Adipose tissue (tissue), 3 donors: ENCODE results near the gene LANCL2. TPM values are rescaled to one million over a fixed set of nuclear protein-coding genes. Genes with fewer than 3 reads are reported as not detected.
"Not testable (repeated sequence)": the region's sequence is repeated elsewhere in the genome, so short reads cannot be mapped to it uniquely, and the experiment has no call there.

Experiments
- H3K27ac ChIP-seq: one replicate; pipeline ENCODE4 v1.5.1; 2013; ENCODE audit warnings: low read depth, low read length
- WGBS, 3 donors: extraction: QIAGEN DNeasy Blood & Tissue Kit; methylation state at CpG; one replicate each; pipeline ENCODE4 v1.1.7; 2013; 5-methylcytosine and 5-hydroxymethylcytosine counted together
- polyA plus RNA-seq, 3 donors: library from polyadenylated mRNA; stranded (reverse); fragments of 200-250 nt; gene quantifications; one replicate each; pipeline ENCODE4 v1.2.3, GENCODE V29; 2013
- donor health status: healthy with polysubstance abuse.
- donor health status: Bipolar disorder and iron deficiency.
- donor health status: healthy.

The LANCL2 gene
- polyA plus RNA-seq, 3 donors: 4.5 to 13.3 (median 6.6) TPM

DNA sequence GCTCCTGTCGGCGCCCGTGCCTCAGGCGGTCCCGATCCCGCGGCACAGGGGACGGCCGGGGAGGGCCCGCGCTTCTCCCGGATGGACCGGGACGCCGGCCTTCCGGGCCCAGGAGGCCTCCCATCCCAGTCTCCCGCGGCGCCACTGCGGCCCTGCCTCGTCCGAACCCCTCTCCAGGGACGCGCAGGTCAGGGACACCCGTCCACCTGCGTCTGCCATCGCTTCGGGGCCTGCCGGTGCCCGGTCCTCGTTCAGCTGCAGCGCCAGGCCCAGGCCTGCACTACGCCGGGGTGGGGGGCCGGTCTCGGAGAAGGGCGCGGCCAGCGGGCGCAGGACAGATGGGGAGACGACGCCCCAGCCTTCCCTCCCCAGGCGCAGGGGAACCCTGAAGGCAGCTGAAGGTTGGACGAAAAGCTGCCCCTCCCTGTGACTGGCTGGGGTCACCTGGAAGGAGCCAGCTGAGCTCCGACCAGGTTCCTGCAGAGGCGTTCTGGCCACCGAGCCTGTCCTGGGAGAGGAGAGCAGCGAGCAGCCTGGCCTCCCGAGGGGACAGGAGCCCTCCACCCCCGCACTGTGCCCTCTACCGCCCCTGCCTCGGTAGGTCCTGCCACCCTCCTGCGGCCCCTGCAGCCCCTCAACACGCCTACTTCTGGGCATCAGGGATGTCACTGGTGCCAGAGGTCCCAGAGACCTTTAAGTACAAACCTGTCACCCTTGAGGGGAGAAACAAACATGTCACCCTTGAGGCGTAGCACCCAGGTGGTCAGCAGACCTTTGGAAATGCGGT lies 84.3 kb downstream of the LANCL2 start:
- H3K27ac ChIP-seq: no peak overlapping the region
- WGBS, 3 donors: 33 to 47% (median 45%) methylated on average over 49 to 56 of the region's 56 CpGs

DNA sequence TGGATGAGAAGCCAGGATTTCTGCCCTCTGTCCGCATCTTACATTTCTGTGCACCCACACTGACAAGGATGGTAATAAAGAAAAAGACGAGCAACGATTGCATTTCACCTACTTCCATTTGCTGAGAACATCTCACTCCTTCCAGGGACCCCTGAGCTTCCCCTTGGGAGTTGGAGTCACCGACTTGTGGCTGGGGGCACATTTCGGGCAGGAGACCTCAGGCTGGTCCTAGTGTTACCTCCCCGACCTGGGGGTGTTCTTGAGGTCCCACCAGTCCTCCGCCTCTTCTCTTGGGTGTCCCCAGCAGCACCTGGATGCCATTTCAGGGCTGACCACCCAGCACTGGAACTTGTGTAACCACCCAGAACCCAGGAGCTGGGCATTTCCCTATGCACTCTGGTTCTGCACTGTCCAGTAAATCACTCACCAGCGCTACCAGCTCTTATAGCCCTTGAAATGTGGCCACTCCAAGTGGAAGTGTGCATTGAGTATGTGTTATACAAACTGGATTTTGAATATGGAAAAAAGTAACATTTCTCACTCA lies 84.9 kb downstream of the LANCL2 start:
- WGBS, 3 donors: 92 to 93% (median 93%) methylated on average over 8 of the region's 8 CpGs
- no peak overlapping the region for H3K27ac ChIP-seq

DNA sequence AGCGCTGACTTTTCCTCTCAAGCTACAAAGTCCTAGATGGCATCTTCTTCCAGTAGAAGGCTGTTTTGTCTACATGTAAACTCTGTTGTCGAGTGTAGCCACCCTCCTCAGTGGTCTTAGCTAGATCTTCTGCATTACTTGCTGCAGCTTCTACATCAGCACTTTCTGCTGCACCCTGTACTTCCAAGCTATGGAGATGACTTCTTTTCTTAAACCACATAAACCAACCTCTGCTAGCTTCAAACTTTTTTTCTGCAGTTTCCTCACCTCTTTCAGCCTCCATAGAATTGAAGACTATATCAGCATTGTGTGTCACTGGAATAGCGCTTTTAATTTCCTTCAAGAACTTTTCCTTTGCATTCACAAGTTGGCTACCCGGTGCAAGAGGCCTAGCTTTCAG lies 87.8 kb downstream of the LANCL2 start:
- no peak overlapping the region for H3K27ac ChIP-seq
- 80 to 93% (median 90%) methylated on average over 4 of the region's 4 CpGs for WGBS, 3 donors

DNA sequence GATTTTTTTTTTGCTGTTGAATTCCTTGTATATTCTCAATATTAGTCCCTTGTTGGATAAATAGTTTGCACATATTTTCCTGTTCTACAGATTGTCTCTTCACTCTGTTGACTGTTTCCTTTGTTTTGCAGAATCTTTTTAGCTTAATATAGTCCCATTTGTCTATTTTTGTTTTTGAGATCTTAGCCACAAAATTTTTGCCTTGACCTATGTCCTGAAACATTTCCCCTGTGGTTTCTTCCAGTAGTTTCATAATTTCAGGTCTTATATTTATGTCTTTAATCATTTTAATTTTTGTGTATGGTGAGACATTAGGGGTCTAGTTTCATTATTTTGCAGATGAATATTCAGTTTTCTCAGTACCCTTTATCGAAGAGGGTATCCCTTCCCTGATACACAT lies 92.7 kb downstream of the LANCL2 start:
- WGBS, 3 donors: 93 to 96% (median 94%) methylated on average over 1 of the region's 1 CpG
- no peak overlapping the region for H3K27ac ChIP-seq

DNA sequence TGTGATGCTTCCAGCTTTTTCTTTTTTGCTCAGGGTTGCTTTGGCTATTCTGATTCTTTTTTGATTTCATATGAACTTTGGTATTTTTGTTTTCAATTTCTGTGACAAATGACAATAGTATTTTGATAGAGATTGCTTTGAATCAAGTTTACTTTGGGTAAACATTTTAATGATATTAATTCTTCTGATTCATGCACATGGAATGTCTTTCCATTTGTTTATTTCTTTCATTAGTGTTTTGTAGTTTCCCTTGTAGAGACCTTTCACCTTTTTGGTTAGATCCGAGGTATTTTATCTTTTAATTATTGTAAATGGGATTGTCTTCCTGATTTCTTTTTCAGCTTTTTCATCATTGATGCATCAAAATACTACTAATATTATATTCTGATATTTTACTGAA lies 93.2 kb downstream of the LANCL2 start:
- WGBS, 3 donors: 65 to 85% (median 79%) methylated on average over 1 of the region's 1 CpG

DNA sequence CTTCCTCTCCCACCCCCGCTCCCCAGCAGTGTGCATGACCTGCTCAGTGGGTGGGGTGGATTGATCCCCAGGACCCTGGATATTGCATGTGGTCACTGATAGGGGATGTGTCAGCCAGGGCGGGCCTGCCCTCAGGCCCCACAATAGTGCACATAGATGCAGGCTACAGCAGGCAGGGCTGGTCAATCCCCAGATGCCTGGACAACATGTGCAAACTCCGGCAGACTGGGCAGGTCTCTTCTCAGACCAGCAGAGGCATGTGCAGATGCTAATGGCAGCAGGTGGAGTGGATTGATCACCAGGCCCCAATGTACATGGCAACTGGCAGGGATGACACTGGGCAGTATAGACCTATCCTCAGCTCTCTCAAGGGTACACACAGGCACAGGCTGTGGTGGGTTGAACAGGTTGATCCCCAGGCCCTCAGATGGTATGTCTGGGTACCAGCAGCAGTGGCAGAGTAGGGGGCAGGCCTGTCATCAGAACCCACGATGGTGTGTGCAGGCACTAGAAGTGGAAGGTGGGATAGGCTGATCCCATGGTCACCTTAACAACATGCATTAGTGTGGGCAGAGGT lies 98.6 kb downstream of the LANCL2 start:
- H3K27ac ChIP-seq: no peak overlapping the region
- WGBS, 3 donors: 96 to 100% (median 97%) methylated on average over 4 of the region's 4 CpGs

More for the DNA sequence above, 93.2 kb downstream of the LANCL2 start:
- no peak overlapping the region for H3K27ac ChIP-seq

DNA sequence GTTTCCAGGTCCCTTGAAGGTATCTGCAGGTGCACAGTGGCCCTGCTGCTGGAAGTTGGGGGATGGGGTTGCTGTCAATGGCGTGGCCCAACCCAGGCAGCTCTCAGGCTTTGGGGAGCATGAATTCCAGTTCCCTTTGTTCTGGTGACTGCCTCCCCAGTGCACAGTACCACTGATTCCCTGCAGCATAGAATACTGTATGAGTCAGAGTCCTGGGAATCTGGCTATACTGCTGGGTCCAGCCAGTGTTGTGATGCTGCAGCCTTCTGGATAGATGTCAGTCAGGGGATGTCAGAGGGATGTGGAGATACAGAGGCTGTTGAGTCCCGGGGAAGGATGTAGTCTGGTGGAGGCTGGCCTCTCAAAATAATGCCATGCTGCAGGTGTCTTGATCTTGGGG lies 99.3 kb downstream of the LANCL2 start:
- no peak overlapping the region for H3K27ac ChIP-seq
- 97 to 100% (median 99%) methylated on average over 2 of the region's 2 CpGs for WGBS, 3 donors

DNA sequence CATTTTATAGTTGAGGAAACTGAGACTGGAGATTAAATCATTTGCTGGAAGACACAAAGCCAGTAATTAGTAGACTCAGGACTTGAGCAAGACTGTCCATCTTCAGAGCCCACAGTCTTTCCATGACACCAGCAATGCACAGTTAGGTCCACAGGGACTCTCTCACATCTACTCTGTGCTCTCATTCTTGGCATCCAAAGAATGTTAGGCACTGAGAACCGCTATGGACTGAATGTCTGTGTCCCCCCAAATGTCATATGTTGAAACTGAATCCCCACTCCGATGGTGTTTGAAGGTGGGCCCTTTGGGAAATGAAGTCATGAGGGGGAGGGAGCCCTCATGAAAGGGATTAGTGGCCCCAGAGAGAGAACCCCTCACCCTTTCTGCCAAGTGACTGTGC lies 100.6 kb downstream of the LANCL2 start:
- 78 to 89% (median 88%) methylated on average over 2 of the region's 2 CpGs for WGBS, 3 donors

DNA sequence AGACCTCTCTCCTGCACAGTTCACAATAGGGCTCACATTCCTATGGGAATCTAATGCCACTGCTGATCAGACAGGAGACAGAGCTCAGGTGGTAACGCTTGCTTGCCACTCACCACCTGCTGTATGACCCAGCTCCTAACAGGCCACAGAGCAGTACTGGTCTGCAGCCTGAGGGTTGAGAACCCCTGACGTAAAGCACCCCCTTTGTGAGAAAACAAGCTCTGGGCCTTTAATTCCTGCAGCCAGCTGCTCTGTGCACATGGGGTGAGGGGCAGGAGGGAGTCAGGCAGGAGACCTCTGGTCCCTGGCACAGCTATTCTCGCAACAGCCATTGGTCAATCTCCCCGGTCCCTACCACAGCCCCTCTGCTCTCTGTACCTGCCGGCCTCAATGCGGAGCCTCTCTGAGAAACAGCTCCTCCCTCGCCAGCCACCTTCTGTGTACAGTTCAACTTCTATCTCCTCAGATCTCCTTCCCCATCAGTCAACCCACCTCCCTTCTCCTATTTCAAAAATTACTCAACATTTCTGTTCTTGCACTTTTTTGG lies 102.0 kb downstream of the LANCL2 start:
- 96 to 98% (median 97%) methylated on average over 7 of the region's 7 CpGs for WGBS, 3 donors
- H3K27ac ChIP-seq: no peak overlapping the region

More for the DNA sequence above, 100.6 kb downstream of the LANCL2 start:
- H3K27ac ChIP-seq: no peak overlapping the region

DNA sequence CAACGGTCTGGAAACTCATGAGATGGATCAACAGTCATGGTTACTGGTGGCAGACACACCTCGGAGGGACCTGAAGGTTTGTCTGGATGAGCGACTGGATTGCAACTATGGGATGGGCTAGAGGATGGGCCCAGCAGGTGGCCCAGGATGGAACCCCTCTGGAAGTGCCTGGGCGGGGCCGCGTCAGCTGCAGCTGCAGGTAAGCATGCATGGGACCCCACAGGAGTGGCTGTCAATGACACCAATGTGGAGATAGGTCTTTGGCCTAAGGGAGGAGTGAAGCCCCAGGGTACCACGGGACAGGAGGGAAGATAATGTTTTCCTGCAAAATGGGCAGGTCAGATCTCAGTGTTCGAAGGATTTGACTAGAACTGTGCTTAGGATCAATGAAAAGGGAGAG lies 103.4 kb downstream of the LANCL2 start:
- H3K27ac ChIP-seq: no peak overlapping the region
- 96 to 98% (median 98%) methylated on average over 8 of the region's 8 CpGs for WGBS, 3 donors

DNA sequence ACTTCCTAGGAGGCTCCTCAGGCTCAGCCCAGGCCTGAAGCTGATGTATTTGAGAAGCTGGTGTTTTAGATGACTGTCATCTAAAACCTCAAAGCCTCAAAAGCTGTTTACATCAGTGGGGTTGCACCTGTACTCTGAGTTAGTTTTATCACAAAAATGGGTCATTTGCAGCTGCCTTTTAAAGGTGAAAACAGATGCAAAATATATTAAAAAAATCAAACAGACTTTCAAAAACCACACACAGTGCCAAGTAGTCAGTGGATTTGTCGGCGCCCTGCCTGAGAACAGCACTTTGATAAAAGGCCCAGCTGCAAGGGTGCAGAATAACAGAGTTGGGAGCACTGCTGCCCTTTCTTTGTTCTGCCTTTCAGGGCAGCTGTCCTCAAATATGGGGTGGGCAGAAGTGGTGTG lies 104.1 kb downstream of the LANCL2 start:
- no peak overlapping the region for H3K27ac ChIP-seq
- WGBS, 3 donors: 79 to 89% (median 84%) methylated on average over 2 of the region's 2 CpGs

DNA sequence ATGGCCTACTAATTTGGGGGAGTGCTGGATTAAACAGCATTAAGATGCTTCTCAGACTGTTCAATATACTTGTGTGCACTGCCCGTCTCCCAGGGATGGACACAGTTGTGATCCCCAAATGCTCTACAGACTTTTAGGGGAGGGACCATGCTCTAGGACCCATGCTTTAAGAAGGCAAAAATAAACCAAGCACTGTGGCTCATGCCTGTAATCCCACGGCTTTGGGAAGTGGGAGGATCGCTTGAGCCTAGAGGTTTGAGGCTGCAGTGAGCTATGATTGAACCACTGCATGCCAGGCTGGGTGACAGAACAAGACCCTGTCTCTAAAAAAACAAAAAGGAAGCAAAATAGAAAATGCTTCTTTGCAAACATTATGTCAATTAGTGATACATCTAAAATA lies 104.6 kb downstream of the LANCL2 start:
- H3K27ac ChIP-seq: no peak overlapping the region
- 56 to 85% (median 60%) methylated on average over 3 of the region's 3 CpGs for WGBS, 3 donors

DNA sequence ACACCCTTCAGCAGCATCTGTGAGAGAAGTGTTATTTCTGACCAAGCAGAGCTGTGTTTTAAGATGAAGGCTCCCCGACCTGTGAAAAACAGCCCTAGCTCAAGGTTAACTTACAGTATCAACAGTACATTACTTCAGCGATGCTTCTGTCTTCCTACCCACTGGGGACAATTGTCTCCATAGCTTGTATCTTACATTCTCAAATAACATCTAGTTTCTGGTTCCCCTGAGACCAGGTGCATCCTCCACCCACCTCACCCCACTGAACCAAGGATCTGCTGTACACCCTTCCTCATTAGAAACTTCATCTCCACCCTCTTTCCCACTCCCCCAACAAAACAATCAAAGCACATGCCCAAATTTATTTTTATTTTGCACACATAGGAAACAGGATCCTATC lies 105.1 kb downstream of the LANCL2 start:
- no peak overlapping the region for H3K27ac ChIP-seq
- WGBS, 3 donors: 84 to 94% (median 87%) methylated on average over 2 of the region's 2 CpGs

DNA sequence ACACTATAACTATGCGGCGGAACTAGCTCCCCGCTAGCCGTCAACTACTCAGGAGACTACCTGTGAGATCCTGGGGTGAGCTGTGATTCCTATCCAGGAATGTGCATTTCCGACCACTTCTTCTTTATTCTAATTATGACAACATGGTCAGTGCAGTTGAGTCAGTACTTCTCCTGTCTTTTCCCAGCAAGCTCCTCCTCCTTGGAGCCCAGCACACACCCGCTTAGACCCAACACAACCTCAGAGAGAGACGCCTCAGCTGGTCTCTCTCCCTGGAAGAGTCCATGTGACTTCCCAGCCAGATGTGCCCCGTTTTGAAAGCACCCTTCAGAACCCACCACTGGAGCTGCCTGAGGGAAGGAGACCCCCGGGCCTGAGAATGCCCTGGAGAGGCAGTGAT lies 106.5 kb downstream of the LANCL2 start:
- WGBS, 3 donors: 85 to 92% (median 89%) methylated on average over 4 of the region's 9 CpGs

DNA sequence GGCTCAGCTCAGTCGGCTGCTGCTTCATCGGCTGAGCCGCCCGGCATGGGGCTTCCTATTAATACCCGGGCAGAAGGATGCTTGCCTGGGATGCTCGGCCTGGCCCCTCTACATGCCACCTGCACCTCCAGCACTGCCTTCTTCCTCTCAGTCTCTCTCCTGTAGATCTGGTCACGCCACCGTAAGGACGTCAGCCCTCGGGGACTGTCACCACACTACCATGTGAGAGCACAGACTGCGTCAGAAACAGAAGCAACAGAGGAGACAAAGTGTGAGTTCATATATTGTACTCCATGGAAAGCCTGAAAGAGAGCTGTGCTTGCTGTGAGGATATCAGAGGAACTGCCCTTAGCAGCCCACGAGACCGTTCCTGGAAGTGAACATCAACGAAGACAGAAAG lies 107.3 kb downstream of the LANCL2 start:
- not testable (repeated sequence) for H3K27ac ChIP-seq
- 98 to 100% methylated on average over 5 to 6 of the region's 14 CpGs; no CpG with 5 or more reads in 1 of the 3 donors for WGBS, 3 donors

More for the DNA sequence above, 106.5 kb downstream of the LANCL2 start:
- H3K27ac ChIP-seq: not testable (repeated sequence)

DNA sequence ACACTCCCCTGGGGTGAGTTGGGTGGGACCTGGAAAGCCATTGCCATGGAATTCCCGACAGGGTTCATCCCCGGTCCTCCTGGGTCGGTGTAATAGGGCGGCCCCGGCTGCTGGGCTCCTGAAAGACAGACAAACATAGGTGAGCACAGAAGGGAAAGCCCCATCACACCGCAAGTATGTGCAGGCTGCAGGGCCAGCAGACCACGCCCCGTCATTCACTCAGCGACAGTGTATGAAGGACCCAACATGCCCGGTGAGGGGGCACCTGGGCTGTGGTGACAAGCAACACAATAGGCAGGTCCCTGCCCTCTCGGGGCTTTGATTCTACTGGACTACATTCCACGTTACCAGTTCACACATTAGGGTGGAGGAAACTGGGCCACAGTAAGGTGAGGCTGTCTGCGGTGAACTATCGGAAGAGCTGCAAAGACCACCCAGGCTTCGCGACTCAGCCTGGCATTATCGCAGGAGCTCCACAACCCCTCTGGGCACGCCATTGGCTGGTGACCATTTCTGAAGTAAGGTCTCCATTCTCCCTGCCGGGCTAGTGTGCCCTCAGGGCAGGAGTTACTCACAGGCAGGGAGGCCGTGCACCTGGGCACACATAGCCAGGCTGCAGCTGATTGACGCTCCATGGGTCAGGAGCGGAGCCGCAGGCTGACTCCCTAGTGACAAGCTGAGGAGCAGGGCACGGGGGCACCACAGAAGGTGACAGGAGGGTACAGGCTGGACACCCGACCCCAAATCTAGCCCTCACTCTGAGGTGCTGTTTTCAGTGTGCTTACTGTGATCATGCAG lies 108.0 kb downstream of the LANCL2 start:
- no peak overlapping the region for H3K27ac ChIP-seq
- 88 to 94% (median 93%) methylated on average over 25 of the region's 25 CpGs for WGBS, 3 donors

DNA sequence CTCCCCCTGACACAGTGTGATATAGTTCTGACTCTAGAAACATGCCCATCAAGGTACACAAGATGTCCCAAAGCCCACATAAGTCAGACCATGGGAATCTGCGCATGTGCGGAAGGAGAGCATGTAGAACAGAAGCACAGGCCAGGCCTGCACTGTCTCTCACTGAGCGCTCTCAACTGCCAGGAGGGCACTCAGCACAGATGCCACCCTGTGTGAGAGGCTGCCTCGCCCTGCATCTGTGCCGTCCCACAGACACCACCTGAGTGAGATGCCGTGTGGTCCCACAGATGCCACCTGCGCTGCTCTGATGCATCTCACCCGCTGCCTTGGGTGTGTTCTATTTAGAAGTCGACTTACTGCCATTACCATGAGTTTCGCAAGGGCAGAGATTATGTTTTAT lies 108.8 kb downstream of the LANCL2 start:
- 96 to 99% (median 96%) methylated on average over 10 of the region's 10 CpGs for WGBS, 3 donors
- no peak overlapping the region for H3K27ac ChIP-seq

DNA sequence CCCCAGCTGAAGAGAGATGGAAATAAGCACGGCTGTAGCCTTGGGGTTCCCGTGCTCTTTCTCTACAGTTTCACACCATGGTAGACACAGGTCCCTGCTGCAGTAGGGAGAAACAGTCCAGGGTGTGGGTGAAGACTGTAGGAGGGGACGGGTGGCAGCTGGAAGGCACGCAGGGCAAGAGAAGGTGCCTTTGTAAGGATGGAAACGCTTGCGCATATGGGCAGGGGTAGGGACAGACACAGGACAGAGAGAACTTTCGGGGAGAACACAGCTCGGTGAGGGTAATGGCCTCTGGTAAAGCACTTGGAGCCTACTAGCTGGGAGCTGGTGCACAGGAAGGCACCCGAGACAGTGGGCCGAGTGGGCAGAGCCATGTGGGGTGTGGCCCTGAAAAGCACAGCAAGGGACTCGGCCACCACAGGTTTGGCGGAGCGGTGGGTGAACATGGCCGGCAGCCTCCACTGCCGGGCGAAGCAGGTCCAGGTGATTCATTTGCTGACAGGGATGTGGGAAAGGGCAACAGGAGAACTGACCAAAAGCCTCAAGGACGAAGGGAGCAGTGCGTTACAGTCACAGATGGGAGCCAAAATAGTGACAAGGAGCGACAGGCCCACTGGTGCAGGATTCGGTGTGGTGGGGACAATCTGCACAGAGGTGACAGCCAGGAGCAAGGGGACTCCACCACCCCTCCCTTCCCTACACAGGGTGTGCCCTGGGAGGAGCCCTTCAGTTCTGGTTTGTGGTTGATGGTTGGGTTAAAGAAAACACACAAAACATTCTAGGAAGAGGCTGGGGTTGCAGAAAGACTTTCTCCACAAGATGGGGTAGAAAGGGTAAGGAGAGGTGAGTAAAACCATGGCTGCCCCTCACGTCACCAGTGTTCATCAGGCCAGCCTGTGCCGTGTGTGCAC lies 110.1 kb downstream of the LANCL2 start:
- WGBS, 3 donors: 83 to 92% (median 90%) methylated on average over 22 of the region's 22 CpGs
- H3K27ac ChIP-seq: no peak overlapping the region
